Left lung (tissue), 10 donors: ENCODE results near the gene POU2F1. TPM values are rescaled to one million over a fixed set of nuclear protein-coding genes. Genes with fewer than 3 reads are reported as not detected.

Experiments used
- ATAC-seq: fragments of 200-7000 bp; cut with Tn5 transposase; one replicate; pipeline ENCODE4 v1.9.1; 2020; ENCODE audit warnings: moderate library complexity
- DNase-seq, 4 donors: peaks; one replicate each; pipeline ENCODE4 v3.0.0-alpha.2; 2013 to 2020
- H3K27ac ChIP-seq, 2 donors: fragments of 200-600 bp; sonication (generic) in 1 of 2; one replicate each; pipeline versions ENCODE4 v1.5.0 to v1.8.0; 2020 to 2021
- H3K27me3 ChIP-seq, 2 donors: fragments of 200-600 bp; sonication (generic) in 1 of 2; one replicate each; pipeline versions ENCODE4 v1.5.0 to v1.8.0; 2020 to 2021
- H3K36me3 ChIP-seq, 2 donors: fragments of 200-600 bp; sonication (generic) in 1 of 2; one replicate each; pipeline versions ENCODE4 v1.5.0 to v1.8.0; 2020 to 2021
- H3K4me1 ChIP-seq, 2 donors: fragments of 200-600 bp; one replicate each; pipeline ENCODE4 v1.8.0; 2021
- H3K4me3 ChIP-seq, 2 donors: fragments of 200-600 bp; sonication (generic) in 1 of 2; one replicate each; pipeline versions ENCODE4 v1.5.0 to v1.8.0; 2020 to 2021; ENCODE audit warnings: mild to moderate bottlenecking in 1 of 2
- H3K9me3 ChIP-seq, 2 donors: fragments of 200-600 bp; sonication (generic) in 1 of 2; one replicate each; pipeline versions ENCODE4 v1.5.0 to v1.8.0; 2020 to 2021
- CTCF ChIP-seq, 2 donors: fragments of 200-600 bp; sonication (generic) in 1 of 2; IDR thresholded peaks; one replicate each; pipeline versions ENCODE4 v1.5.0 to v1.8.0; 2021; ENCODE audit warnings: antibody characterized with exemption in 2 of 2
- intact Hi-C, 2 donors: fragments of 100-400 bp; cut with DNase I; formaldehyde crosslinking; loops; one replicate each; pipeline versions ENCODE4 v1.11.2 to v1.14.2; 2022
- polyA plus RNA-seq, 6 donors: library from polyadenylated mRNA; unstranded; fragments of 120-200 nt; gene quantifications; one replicate each; pipeline ENCODE4 v1.2.1, GENCODE V29; 2013; ENCODE audit not compliant: insufficient read length in 6 of 6
- total RNA-seq, 2 donors: library from RNA; stranded (reverse); fragmentation: NEBNext Ultra II Directional; extraction: Animal tissue kit (Norgen Biotek cat#: 25700); gene quantifications; one replicate each; pipeline ENCODE4 v1.2.1, GENCODE V29; 2021
- donor health status: DM: no; HTN: yes; CAD: no.
- donor health status: DM: no; HTN: no; CAD: no.

Gene POU2F1
- total and polyA plus RNA-seq, 8 donors, result 12.3 to 16.3 (median 15.2) TPM

- H3K27ac ChIP-seq, result no peak overlapping the region
- no peaks in the 10 kb centered on the region for H3K4me1 ChIP-seq
- H3K36me3 ChIP-seq, result no peaks in the 10 kb centered on the region
- ATAC-seq (no peak), DNase-seq (no peak)
- intact Hi-C loops, result no loop called here
- TF ChIP-seq CTCF (IDR thresholded peaks at IDR 0.05), result no peak
- H3K9me3 ChIP-seq, result peaks cover 0 to 23% of the 10 kb centered on the region in 2 donors
- no peaks in the 10 kb centered on the region for H3K27me3 ChIP-seq
- H3K4me3 ChIP-seq, result no peak overlapping the region
Observed at GRCh38 chr1:167208624-167208976, 12.1 kb upstream of the POU2F1 start.

- TF ChIP-seq CTCF (IDR thresholded peaks at IDR 0.05), result no peak
- intact Hi-C loops, result no loop called here
- Histone ChIP-seq H3K27me3 (no peaks in the 10 kb centered on the region), H3K4me1 (no peaks in the 10 kb centered on the region), H3K27ac (no peak overlapping the region), H3K4me3 (no peak overlapping the region), H3K9me3 (peaks cover 0 to 23% of the 10 kb centered on the region in 2 donors), H3K36me3 (no peaks in the 10 kb centered on the region)
- DNase-seq (no peak), ATAC-seq (no peak)
Observed at GRCh38 chr1:167209044-167209443, 11.6 kb upstream of the POU2F1 start.

GRCh38 chr1:167210966-167211674, 9.6 kb upstream of the POU2F1 start:
- Histone ChIP-seq H3K9me3 (peaks cover 0 to 17% of the 10 kb centered on the region in 2 donors), H3K36me3 (no peaks in the 10 kb centered on the region), H3K27ac (no peak overlapping the region), H3K27me3 (no peaks in the 10 kb centered on the region), H3K4me1 (no peaks in the 10 kb centered on the region), H3K4me3 (no peak overlapping the region)
- TF ChIP-seq CTCF (IDR thresholded peaks at IDR 0.05), result no peak
- intact Hi-C loops, result loop anchor here in 1 of 2 donors (10.0 kb wide), 1 partner anchor 146 kb away; no protein-coding TSS in a partner anchor
- no peak for DNase-seq
- no peak for ATAC-seq

- Histone ChIP-seq H3K36me3 (no peaks in the 10 kb centered on the region), H3K27me3 (no peaks in the 10 kb centered on the region), H3K9me3 (peaks cover 0 to 17% of the 10 kb centered on the region in 2 donors), H3K4me3 (no peak overlapping the region), H3K4me1 (no peaks in the 10 kb centered on the region), H3K27ac (no peak overlapping the region)
- ATAC-seq, result no peak
- TF ChIP-seq CTCF (IDR thresholded peaks at IDR 0.05), result no peak
- intact Hi-C loops, result loop anchor here in 1 of 2 donors (10.0 kb wide), 1 partner anchor 147 kb away; no protein-coding TSS in a partner anchor
- no peak for DNase-seq
Observed at GRCh38 chr1:167212025-167212424, 8.7 kb upstream of the POU2F1 start.

GRCh38 chr1:167216809-167217208, 3.9 kb upstream of the POU2F1 start:
- Histone ChIP-seq H3K27me3 (no peaks in the 10 kb centered on the region), H3K4me3 (no peak overlapping the region), H3K36me3 (no peaks in the 10 kb centered on the region), H3K9me3 (no peaks in the 10 kb centered on the region), H3K4me1 (peaks cover 0 to 4% of the 10 kb centered on the region in 2 donors), H3K27ac (no peak overlapping the region)
- TF ChIP-seq CTCF (IDR thresholded peaks at IDR 0.05), result no peak
- ATAC-seq, result no peak
- intact Hi-C loops, result loop anchor here in 1 of 2 donors (10.0 kb wide), 1 partner anchor 152 kb away; no protein-coding TSS in a partner anchor
- no peak for DNase-seq
